GM23338 (cell line): Measurements from ENCODE around the gene DYRK1A.

Source experiments
- CREB1 ChIP-seq: fragments of 250-450 bp; sonication (Bioruptor Pico); IDR thresholded peaks from 2 replicates; pipeline ENCODE4 v1.5.0; 2020; ENCODE audit warnings: low read depth, mild to moderate bottlenecking, moderate library complexity
- EZH2 ChIP-seq: fragments of 200-600 bp; sonication (generic); IDR thresholded peaks from one replicate; pipeline ENCODE4 v1.8.0; 2017; ENCODE audit warnings: antibody characterized with exemption, mild to moderate bottlenecking, low read depth; ENCODE audit not compliant: unreplicated experiment
- EZH2phosphoT487 ChIP-seq: fragments of 200-600 bp; sonication (generic); IDR thresholded peaks from one replicate; pipeline ENCODE4 v1.8.1; 2018; ENCODE audit warnings: antibody characterized with exemption; ENCODE audit not compliant: unreplicated experiment
- JUNB ChIP-seq: IDR thresholded peaks from one replicate; pipeline ENCODE4 v1.6.1; 2016; ENCODE audit warnings: antibody characterized with exemption; ENCODE audit not compliant: unreplicated experiment
- POLR2AphosphoS5 ChIP-seq: IDR thresholded peaks from 2 replicates; pipeline ENCODE4 v1.6.1; 2016; ENCODE audit warnings: antibody characterized with exemption, low read depth
- ZNF331 ChIP-seq: fragments of 250-450 bp; sonication (Bioruptor Pico); IDR thresholded peaks from 2 replicates; pipeline ENCODE4 v1.5.0; 2020; ENCODE audit warnings: low read depth, mild to moderate bottlenecking, moderate library complexity
- TF ChIP-seq, protein P1 (sequence below), 2 experiments: fragments of 200-600 bp in 1 of 2; sonication (generic) in 1 of 2; conservative IDR thresholded peaks; 2 replicates each; pipeline versions ENCODE4 v1.5.1 to v1.6.1; 2016 to 2017; ENCODE audit warnings: antibody characterized with exemption in 2 of 2, low read depth in 2 of 2, mild to moderate bottlenecking in 2 of 2, moderate library complexity in 1 of 2
- TF ChIP-seq, protein P2 (sequence below): IDR thresholded peaks from one replicate; pipeline ENCODE4 v1.6.1; 2018; ENCODE audit warnings: antibody characterized with exemption; ENCODE audit not compliant: unreplicated experiment

DNA sequence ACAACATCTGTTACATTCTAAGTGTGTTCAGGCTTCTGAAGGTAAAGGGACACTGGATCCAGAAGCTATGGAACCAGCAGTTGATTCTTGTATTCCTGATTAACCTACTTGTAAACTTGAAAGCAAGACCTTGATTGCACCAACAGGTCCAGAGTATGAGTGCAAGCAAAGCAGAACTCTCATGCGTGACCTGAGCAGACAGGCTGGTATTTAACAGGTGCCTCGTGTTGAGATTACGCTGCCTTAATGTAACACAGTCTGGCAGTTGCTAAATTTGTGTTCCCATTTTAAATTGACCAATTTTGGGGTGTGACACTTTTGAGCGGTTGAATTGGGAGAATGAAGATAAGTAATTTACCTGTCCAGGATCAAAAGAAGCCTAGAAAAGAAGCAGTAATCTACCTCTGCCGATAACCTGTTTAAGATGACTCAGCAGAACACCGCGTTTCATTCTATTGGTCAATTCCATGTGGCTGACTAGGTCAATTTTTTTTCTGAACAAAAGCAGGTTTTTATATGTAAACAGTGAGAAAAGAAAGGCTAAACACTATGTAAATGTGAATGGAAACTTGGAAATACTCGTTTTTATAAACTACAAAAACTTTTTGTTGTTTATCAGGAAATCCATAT, 147.6 kb downstream of the DYRK1A start:
- TF ChIP-seq, protein P1, sequence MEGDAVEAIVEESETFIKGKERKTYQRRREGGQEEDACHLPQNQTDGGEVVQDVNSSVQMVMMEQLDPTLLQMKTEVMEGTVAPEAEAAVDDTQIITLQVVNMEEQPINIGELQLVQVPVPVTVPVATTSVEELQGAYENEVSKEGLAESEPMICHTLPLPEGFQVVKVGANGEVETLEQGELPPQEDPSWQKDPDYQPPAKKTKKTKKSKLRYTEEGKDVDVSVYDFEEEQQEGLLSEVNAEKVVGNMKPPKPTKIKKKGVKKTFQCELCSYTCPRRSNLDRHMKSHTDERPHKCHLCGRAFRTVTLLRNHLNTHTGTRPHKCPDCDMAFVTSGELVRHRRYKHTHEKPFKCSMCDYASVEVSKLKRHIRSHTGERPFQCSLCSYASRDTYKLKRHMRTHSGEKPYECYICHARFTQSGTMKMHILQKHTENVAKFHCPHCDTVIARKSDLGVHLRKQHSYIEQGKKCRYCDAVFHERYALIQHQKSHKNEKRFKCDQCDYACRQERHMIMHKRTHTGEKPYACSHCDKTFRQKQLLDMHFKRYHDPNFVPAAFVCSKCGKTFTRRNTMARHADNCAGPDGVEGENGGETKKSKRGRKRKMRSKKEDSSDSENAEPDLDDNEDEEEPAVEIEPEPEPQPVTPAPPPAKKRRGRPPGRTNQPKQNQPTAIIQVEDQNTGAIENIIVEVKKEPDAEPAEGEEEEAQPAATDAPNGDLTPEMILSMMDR (conservative IDR thresholded peaks at IDR 0.05; ENCODE audit: low read depth in 2 of 2): no peak
- no peak for TF ChIP-seq EZH2
- no peak for TF ChIP-seq POLR2AphosphoS5
- TF ChIP-seq, protein P2, sequence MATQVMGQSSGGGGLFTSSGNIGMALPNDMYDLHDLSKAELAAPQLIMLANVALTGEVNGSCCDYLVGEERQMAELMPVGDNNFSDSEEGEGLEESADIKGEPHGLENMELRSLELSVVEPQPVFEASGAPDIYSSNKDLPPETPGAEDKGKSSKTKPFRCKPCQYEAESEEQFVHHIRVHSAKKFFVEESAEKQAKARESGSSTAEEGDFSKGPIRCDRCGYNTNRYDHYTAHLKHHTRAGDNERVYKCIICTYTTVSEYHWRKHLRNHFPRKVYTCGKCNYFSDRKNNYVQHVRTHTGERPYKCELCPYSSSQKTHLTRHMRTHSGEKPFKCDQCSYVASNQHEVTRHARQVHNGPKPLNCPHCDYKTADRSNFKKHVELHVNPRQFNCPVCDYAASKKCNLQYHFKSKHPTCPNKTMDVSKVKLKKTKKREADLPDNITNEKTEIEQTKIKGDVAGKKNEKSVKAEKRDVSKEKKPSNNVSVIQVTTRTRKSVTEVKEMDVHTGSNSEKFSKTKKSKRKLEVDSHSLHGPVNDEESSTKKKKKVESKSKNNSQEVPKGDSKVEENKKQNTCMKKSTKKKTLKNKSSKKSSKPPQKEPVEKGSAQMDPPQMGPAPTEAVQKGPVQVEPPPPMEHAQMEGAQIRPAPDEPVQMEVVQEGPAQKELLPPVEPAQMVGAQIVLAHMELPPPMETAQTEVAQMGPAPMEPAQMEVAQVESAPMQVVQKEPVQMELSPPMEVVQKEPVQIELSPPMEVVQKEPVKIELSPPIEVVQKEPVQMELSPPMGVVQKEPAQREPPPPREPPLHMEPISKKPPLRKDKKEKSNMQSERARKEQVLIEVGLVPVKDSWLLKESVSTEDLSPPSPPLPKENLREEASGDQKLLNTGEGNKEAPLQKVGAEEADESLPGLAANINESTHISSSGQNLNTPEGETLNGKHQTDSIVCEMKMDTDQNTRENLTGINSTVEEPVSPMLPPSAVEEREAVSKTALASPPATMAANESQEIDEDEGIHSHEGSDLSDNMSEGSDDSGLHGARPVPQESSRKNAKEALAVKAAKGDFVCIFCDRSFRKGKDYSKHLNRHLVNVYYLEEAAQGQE: no peak
- no peak for TF ChIP-seq ZNF331 (CRISPR knock-in tag)
- no peak for TF ChIP-seq EZH2phosphoT487
- no peak for TF ChIP-seq JUNB
- TF ChIP-seq CREB1: no peak
